Left cardiac atrium (tissue), 4 donors: ENCODE data around the gene CPA2. TPM values are rescaled to one million over a fixed set of nuclear protein-coding genes. Genes with fewer than 3 reads are reported as not detected.
"Not testable (repeated sequence)": the region's sequence is repeated elsewhere in the genome, so short reads cannot be mapped to it uniquely, and the experiment has no call there.

Experiments used
- ATAC-seq, 2 donors: fragments of 200-7000 bp; cut with Tn5 transposase; one replicate each; pipeline ENCODE4 v1.9.1; 2020; ENCODE audit warnings: mild to moderate bottlenecking in 2 of 2, moderate library complexity in 2 of 2
- DNase-seq: peaks from one replicate; pipeline ENCODE4 v3.0.0-alpha.2; 2020
- intact Hi-C, 2 donors: fragments of 100-400 bp; cut with DNase I; formaldehyde crosslinking; loops; one replicate each; pipeline versions ENCODE4 v1.14.1 to v1.15.1; 2022 to 2023
- long read RNA-seq: library from polyadenylated mRNA; unstranded; transcript quantifications from one replicate; pipeline ENCODE4 v2.0.0, GENCODE V29; 2021
- total RNA-seq, 2 donors: library from RNA; stranded (reverse); fragmentation: NEBNext Ultra II Directional; extraction: Animal tissue kit (Norgen Biotek cat#: 25700); gene quantifications; one replicate each; pipeline ENCODE4 v1.2.1, GENCODE V29; 2021
- donor health status: DM: no; HTN: yes; CAD: no.
- donor health status: DM: no; HTN: yes; CAD: no; lungs with severe emphysema.
- donor health status: DM: yes; HTN: yes; CAD: no.
- donor health status: Dilated cardiomyopathy.

CPA2 gene
- total RNA-seq: under 1 TPM in 1 of 2 donors, not detected in 1; 0.38 TPM
- long read RNA-seq: 0 reads

GRCh38 chr7:130266258-130266960, at the start of gene CPA2:
CPA2 (plus strand) TSS chr7:130266863; CDS start chr7:130266882, 19 bp downstream.
- ATAC-seq: no peak
- intact Hi-C loops: no loop called here
- no peak for DNase-seq

- intact Hi-C loops: no loop called here
- DNase-seq: no peak
- no peak for ATAC-seq
These were observed 47.6 kb upstream of the CPA2 start for GRCh38 chr7:130218806-130219620.

DNA sequence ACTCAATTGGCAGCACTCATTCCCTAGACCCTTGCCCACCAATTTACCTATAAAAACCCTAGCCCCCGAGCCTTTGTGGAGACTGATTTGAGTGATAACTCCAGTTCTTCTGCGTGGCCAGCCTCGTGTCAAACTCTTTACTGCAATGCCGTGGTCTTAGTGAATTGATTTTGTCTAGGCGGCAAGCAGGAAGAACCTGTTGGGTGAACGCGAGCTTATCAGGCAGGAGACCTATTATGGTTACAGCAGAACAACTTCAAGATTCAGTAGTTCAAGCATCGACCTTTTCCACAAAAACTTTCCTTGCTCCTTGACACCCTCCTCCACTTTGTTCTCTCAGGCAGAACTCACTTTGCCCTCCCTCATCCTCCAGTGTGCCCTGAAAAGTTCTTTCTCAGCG, 46.8 kb upstream of the CPA2 start:
- no peak for ATAC-seq
- DNase-seq: no peak
- intact Hi-C loops: no loop called here

DNA sequence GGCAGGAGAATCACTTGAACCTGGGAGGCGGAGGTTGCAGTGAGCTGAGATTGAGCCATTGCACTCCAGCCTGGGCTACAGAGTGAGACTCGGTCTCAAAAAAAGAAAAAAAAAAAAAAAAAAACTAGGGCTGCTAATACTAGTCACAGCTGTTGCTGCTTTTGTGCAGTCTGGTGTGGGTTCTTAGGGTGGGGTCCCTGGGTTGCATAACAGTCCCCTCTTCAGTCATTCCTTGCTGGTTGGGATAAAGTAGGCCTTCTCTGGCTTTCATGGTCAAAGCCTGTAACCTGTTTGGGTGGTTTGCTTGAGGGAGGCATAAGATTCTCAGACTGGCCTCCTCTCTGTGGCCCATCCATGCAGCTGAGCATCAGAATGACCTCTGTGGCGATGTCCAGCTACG, 44.9 kb upstream of the CPA2 start:
- intact Hi-C loops: no loop called here
- no peak for ATAC-seq
- no peak for DNase-seq

- ATAC-seq: no peak
- intact Hi-C loops: no loop called here
- DNase-seq: no peak
These were observed 43.0 kb upstream of the CPA2 start for GRCh38 chr7:130223646-130224045.

DNA sequence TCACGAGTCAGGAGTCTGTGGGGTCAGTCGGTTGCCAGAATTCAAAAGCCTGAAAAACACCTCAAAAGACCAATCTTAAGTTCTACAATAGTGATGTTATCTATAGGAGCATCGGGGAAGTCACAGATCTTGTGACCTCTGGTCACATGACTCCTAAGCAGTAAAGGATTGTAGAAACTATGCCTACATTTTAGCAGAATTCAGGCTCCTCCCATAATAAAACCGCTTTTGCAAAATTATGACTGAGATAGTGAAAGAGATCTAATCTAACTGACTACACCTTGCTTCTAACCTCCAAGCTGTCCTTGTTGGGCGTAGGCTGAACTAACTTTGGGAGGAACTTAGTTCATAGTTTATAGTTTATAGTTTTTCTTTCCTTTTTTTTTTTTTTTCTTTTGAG, 42.5 kb upstream of the CPA2 start:
- ATAC-seq: no peak
- DNase-seq: no peak
- intact Hi-C loops: no loop called here

- intact Hi-C loops, ATAC-seq, DNase-seq: not testable (repeated sequence)
These were observed 41.7 kb upstream of the CPA2 start for GRCh38 chr7:130224923-130225322.

DNA sequence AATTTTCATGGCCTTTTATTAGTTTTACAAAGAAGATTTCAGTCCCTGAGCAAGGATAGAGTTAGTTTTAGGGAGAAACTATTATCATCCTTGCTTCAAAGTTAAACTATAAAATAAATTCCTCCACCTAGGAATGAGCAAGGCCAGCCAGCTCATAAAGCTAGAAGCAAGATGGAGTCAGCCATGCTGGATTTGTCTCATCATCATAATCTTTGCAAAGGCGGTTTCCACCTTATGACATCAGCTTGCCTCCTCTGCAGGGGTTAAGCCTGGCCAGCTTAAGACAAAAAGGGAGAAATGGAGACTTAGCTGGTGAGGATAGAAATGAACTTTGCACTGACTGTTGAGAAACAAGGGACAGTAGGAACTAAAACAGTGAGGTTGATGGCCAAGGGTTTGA, 40.3 kb upstream of the CPA2 start:
- intact Hi-C loops: no loop called here
- ATAC-seq: no peak
- DNase-seq: no peak

- no peak for DNase-seq
- ATAC-seq: no peak
- intact Hi-C loops: no loop called here
These were observed 38.6 kb upstream of the CPA2 start for GRCh38 chr7:130227883-130228575.

DNA sequence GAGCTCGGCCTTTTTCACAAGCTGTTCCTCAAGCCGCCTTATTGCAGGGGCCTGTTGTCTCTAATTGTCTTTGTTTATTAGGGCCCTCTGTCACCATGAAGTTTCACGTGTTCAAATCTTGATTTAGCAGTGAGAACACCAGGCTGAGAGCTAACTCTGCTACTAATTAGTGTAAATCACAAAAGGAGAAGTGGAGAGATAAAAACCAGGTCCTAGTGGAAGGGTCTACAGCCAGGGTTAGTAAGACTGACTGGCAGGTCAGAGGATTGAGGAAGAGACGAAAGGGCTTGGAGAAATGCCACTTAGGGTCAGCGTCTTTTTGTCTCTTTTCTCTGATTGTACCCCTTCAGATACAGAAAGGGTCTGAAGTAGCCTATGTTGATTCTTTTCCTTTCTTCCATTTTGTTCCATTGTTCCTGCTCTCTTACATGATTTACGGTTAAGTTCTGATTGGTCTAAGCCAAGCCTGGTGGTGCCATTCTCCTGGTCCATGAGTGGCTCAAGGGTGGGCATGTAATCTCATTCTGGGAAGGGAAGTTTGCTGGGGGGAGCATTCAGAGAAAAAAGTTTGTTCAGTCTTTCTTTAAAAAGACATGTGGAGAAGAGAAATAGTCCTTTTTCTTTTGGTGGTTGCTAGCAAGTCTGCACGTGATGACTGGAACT, 37.7 kb upstream of the CPA2 start:
- no peak for ATAC-seq
- intact Hi-C loops: no loop called here

DNA sequence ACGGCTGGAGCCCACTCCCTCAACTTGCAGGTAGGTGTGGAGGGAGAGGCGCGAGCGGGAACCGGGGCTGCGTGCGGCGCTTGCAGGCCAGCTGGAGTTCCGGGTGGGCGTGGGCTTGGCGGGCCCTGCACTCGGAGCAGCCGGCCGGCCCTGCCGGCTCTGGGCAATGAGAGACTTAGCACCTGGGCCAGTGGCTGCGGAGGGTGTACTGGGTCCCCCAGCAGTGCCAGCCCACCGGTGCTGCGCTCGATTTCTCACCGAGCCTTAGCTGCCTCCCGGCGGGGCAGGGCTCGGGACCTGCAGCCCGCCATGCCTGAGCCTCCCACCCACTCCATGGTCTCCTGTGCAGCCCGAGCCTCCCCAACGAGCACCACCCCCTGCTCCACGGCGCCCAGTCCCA, 36.7 kb upstream of the CPA2 start:
- ATAC-seq, intact Hi-C loops, DNase-seq: not testable (repeated sequence)

More for the DNA sequence above, 37.7 kb upstream of the CPA2 start:
- no peak for DNase-seq

GRCh38 chr7:130231792-130232191, 34.9 kb upstream of the CPA2 start:
- intact Hi-C loops: no loop called here
- DNase-seq: no peak
- no peak for ATAC-seq

DNA sequence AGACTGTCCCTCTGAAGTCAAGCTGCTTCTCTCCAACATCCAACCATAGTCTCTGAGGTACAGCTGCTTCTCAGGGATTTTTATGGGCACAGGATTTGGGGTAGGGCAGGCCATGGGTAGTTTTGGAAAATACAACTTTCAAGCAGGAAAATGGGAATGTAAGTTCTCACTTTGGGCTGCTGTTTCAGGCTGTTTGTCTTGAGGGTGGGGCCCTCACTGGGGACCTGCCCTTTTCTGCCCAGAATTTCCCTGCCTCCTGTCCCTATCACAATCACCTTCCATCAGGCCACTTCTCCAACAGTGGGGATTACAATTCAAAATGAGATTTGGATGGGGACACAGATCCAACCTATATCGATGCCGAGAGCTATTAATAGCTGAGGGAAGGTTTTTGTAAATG, 34.5 kb upstream of the CPA2 start:
- no peak for ATAC-seq
- no peak for DNase-seq
- intact Hi-C loops: no loop called here

DNA sequence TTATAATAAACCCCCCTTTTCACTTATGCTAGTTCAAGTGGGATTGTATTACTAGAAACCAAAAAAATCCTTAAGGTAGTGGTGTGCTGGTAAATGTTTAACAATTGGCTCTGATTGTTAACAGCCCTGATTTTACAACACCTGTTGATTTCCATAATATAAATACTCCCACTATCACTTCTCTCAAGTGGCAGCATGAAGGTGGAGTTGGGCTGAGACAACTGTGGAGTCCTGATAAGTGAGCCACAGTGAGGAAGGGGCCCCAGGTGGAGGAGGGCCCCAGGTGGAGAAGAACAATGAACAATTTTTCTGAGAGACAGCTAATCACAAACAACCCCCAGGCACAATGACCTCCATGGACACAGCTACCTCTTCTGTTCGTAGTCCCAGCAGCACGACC, 32.6 kb upstream of the CPA2 start:
- DNase-seq: no peak
- intact Hi-C loops: no loop called here
- ATAC-seq: no peak

- DNase-seq, ATAC-seq, intact Hi-C loops: not testable (repeated sequence)
These were observed 30.3 kb upstream of the CPA2 start for GRCh38 chr7:130236361-130236760.

DNA sequence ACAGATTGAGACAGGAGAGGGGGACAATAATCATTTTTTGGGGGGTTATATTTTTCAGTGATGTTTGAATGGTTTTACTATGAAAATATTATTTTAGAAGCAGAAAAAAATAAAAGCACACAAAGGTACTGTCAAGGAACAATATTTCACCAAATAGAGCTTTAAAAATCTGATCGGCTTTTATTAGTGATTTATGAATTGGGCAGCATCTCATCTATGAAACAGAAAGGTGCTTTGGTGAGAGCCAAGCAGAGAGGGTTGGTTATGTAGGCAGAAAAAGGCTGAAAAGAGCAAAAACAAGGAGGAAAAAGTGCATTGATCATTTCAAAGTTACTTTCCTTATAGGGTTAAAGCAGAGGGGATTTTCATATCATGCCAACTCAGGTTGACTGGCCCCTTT, 26.4 kb upstream of the CPA2 start:
- intact Hi-C loops: no loop called here
- ATAC-seq: no peak
- DNase-seq: no peak

DNA sequence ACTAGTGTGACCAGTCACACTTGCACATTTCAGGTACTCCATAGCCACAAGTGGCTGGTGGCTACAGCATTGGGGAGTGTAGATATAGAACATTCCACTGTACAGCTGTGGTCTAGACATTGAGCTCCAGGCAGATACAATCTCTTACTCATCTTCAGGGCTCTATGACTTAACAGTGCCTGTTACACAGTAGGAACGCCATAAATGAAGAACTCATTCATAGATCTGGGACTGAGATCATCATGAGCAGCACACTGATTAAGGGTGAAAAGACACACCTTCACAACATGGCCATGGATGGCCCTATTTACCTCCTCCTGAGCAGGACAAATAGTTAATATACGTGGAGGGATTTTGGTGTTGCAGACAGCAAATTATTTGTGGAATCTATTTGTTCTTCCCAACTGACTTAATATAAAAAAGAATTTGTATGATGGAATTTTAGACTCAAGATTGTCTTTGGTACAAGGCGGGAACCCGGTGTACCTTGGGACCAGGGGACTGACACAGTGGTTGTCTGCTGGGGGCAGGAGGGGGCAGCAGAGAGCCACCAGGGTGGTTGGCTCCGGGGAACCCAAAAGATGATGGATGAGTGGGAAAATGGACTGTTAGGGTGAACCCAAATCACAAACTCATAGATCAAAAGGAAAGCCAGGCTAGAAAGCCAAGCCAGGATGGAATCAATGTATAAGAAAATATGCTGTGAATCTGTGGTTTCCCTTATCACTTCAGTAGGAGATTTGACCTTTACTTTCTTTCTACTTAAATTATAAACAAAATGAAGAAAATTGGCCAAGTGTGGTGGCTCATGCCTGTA, 24.3 kb upstream of the CPA2 start:
- peak; percentile 70 to 92 for ATAC-seq

DNA sequence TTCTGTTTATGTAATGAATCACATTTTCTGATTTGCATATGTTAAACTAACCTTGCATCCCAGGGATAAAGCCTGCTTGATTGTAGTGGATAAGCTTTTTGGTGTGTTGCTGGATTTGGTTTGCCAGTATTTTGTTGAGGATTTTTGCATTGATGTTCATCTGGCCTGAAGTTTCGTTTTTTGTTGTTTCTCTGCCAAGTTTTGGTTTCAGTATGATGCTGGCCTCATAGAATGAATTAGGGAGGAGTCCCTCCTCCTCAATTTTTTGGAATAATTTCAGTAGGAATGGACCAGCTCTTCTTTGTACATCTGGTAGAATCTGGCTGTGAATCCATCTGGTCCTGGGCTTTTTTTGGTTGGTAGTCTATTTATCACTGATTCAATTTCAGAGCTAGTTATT, 23.2 kb upstream of the CPA2 start:
- intact Hi-C loops: loop anchor here in 1 of 2 donors (2.0 kb wide), 1 partner anchor 479 kb away; no protein-coding TSS in a partner anchor
- ATAC-seq: peak in 1 of 2 donors; percentile 33
- DNase-seq: not testable (repeated sequence)

More for the DNA sequence above, 24.3 kb upstream of the CPA2 start:
- intact Hi-C loops: loop anchor here in 1 of 2 donors (2.0 kb wide), 1 partner anchor 480 kb away; no protein-coding TSS in a partner anchor
- DNase-seq: peak; percentile 71
